GM19463 (cell line): ENCODE results near the gene TUBB1.

ENCODE experiments used
- ATAC-seq: cut with Tn5 transposase; IDR thresholded peaks from one replicate; pipeline ENCODE4 v1.9.1; 2021; ENCODE audit warnings: mild to moderate bottlenecking, moderate library complexity; ENCODE audit not compliant: unreplicated experiment

TUBB1 gene

DNA sequence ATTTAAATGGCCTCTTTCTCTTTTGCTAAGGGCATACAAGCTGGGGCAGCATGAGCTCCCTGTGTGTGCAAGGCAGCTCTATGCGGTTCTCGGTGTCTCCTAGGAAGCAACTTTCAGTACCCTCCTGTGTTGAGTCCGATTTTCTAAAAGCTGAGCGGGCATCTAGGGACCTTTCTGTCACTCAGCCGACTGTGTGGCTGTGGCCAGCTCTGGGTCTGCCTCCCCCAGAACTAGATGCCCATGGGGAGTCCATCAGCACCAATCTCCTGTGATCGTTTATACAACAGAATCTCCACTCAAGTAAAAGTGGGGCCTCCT, 30.7 kb upstream of the TUBB1 start:
- ATAC-seq, result no peak

DNA sequence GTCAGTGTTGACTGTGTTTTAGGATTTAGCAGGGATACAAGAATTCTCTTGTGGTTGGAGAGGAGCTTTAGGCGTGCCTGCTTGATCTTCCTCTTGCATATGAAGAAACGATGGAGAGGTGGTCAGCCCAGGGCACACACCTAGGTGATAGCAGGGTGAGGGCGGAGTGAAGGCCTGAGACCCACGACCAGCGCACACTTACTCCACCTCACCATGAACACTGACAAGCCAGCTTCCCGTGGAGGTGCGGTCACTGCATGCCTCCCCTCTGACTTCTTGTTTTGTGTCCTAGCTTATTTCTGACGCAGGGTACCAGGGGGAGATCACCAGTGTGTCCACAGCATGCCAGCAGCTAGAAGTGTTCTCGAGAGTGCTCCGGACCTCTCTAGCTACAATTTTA, 30.0 kb upstream of the TUBB1 start:
- ATAC-seq, result no peak

- ATAC-seq, result no peak
These were observed 28.4 kb upstream of the TUBB1 start for GRCh38 chr20:58990651-58991445.

- no peak for ATAC-seq
These were observed 27.5 kb upstream of the TUBB1 start for GRCh38 chr20:58991715-58992114.

- ATAC-seq, result no peak
These were observed 26.3 kb upstream of the TUBB1 start for GRCh38 chr20:58992911-58993310.

DNA sequence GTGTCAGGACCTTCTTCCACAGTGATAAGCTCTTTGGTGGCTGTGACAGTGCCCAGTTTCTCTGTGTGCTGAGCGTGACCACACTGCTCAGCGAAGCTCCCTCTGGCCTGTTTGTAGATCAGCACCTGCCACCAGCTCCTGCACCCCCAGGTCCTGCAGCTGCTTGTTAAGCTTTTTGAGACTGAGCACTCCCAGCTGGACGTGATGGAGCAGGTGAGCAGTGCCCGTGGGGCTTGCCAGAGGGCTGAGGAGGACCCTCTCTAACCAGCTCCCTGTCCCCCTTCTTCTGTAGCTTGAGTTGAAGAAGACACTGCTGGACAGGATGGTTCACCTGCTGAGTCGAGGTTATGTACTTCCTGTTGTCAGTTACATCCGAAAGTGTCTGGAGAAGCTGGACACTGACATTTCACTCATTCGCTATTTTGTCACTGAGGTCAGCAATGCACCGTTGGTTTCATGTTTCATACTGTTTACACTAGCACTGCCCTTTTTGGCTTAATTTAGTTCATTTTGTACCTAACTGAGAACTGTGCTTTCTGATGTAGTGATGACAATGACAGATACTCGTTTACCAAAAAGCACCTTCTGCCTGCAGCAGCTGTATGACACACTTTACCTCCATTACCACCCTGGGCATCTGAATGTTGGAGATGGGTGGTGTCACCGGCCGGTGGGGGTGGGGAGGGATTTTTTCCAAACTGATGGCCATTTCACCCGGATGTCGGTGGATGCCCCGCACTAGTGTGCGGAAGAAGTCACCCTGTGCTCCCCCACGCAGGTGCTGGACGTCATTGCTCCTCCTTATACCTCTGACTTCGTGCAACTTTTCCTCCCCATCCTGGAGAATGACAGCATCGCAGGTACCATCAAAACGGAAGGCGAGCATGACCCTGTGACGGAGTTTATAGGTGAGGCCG, 25.6 kb upstream of the TUBB1 start:
- ATAC-seq, result no peak

DNA sequence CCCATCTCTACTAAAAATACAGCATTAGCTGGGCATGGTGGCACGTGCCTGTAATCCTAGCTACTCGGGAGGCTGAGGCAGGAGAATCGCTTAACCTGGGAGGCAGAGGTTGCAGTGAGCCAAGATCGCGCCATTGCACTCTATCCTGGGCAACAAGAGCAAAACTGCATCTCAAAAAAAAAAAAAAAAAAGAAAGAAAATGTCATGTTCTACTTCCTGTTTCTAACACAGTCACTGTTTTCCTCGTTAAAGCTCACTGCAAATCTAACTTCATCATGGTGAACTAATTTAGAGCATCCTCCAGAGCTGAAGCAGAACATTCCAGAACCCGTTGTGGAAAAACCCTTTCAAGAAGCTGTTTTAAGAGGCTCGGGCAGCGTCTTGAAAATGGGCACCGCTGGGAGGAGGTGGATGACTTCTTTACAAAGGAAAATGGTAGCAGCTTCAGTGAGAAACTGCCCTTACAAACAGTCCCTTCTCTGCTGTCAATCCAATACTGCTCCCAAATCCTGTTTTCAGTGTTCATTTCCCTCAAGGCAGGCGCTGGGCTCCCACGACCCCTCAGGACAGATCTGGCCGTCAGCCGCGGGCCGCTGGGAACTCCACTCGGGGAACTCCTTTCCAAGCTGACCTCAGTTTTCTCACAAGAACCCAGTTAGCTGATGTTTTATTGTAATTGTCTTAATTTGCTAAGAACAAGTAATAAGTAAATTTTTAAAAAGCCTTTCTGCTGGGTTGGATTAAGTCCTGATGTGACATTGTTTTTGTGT, 24.7 kb upstream of the TUBB1 start:
- ATAC-seq, result no peak

DNA sequence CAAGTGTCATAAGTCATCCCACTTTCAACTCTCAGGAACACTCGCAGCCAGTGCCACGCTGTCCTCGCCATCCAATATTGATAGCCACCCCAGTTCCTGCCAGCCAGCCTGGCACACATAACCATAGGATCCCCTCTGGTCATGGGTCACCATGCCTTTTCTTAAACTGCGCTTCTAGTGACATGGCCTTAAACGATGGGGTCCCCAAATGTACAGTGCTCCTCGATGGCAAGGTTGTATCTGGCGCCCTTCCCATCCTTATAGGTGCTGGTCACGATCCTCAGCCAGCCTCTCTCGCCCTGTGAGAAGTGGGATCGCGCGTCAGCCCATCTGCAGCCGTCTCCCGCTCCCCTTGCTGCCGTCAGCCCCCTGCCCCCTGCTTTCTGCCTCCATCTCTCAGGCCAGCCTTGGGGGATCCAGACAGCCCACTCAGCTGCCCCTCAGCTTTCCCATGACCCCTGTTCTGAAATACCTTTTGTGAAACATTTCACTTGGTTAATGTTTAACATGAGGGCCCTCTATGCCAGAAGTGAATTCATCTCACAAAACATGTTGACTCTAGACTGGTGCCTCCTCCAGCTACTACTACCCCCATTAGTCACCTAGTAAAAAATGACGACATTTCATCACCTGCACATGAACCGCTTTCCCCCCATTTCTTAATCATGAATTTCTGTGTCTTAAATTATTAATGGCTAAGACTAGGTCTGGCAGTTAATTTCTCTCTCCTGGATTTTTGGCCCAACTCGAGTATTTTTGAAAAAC, 23.6 kb upstream of the TUBB1 start:
- no peak for ATAC-seq

DNA sequence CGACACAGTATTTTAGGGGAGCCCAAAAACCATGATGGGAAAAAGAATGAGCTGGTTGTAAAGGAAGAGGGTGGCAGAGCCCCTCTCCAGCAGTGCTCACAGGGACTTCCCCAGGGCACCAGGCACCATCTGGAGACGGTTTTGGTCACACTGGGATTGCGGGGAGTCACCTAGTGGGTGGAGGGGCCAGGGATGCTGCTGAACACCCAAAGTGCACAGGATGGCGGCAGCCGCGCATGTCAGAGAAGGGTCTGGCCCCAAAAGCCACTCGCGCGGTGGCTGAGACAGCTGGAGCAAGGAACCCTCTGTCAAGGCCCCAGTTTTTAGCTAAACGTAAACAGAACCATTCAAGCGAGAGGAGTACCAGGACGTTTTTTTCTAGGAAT, 23.0 kb upstream of the TUBB1 start:
- no peak for ATAC-seq

- no peak for ATAC-seq
These were observed 22.0 kb upstream of the TUBB1 start for GRCh38 chr20:58997141-58997770.

DNA sequence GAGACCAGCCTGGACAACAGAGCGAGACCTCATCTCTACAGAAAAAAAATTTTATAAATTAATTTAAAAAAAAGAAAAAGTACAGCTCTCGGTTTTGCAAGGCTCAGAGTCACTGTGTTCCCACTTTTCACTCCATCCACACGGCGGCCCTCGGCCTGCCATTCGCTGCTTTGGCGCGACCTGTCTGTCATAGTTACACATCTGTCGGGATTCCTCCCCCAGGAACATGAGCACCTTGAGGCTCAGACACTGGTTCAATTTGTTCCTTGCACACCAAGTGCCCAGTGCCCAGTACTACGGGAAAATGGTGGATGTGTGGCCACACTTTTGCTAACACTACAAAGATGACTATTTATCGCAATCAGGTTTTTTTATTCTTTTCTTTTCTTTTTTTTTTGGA, 20.6 kb upstream of the TUBB1 start:
- no peak for ATAC-seq

GRCh38 chr20:59000326-59000725, 18.9 kb upstream of the TUBB1 start:
- ATAC-seq, result no peak

GRCh38 chr20:59001068-59001448, 18.2 kb upstream of the TUBB1 start:
- no peak for ATAC-seq

GRCh38 chr20:59001449-59002171, 17.6 kb upstream of the TUBB1 start:
- no peak for ATAC-seq

- no peak for ATAC-seq
These were observed 16.8 kb upstream of the TUBB1 start for GRCh38 chr20:59002388-59002787.

DNA sequence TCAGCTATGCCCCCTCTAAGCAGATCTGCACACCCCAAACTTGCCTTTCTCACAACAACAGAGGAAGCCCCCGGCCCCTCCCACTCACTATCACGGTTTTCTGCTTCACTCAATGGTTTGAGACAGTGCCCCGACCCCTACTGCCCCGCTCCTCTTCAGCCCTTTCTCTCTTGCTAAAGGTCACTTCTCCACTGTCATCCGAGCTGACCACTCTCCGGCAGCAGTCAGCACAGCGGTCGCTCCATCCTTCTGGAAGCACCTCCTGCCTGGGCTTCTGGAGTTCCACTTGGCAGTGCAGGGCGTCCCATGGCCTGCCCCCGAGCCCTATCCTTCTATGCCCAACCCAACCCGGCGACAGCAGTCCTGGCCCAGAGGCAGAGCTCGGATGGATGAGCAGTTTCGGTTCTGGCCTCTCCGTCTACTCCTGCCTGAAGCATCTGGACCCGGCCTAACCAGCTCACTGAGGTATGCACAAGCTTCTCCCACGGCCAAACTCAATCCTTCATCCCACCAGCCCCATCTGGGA, 16.3 kb upstream of the TUBB1 start:
- no peak for ATAC-seq

GRCh38 chr20:59003836-59004492, 15.3 kb upstream of the TUBB1 start:
- ATAC-seq, result no peak

GRCh38 chr20:59004493-59004762, 14.8 kb upstream of the TUBB1 start:
- ATAC-seq, result no peak
